H1 (cell line): ENCODE results near the gene SAE1. TPM values are rescaled to one million over a fixed set of nuclear protein-coding genes. Genes with fewer than 3 reads are reported as not detected.
A peak's percentile ranks its signal among the peaks of the same experiment; 100 is the strongest.

Experiments
- CTCF ChIA-PET: fragments of 300-600 bp; sonication (Branson Sonifier 250); formaldehyde crosslinking; loops from one replicate; lab custom pipeline; 2021; ENCODE audit not compliant: partially characterized antibody; lab: Charles Lee
- POLR2A ChIA-PET: fragments of 300-600 bp; sonication (Branson Sonifier 250); formaldehyde crosslinking; loops from one replicate; lab custom pipeline; 2021; ENCODE audit warnings: inconsistent platforms; ENCODE audit not compliant: partially characterized antibody; lab: Charles Lee
- DNase-seq, 2 experiments: peaks; one replicate each; pipeline versions ENCODE4 v3.0.0 to v3.0.0-alpha.2; 2010 to 2022; ENCODE audit warnings: low spot score in 2 of 2, low read depth in 1 of 2, mixed read lengths in 1 of 2
- FAIRE-seq: peaks from 2 replicates; lab custom pipeline; 2011; peaks lifted over from hg19 to GRCh38; lab: Jason Lieb, UNC
- H2AFZ ChIP-seq: 2 replicates; pipeline ENCODE4 v1.8.1; 2012; ENCODE audit warnings: low read length, inconsistent platforms
- H2AK5ac ChIP-seq: 2 replicates; pipeline ENCODE4 v1.6.1; 2013; ENCODE audit warnings: low read depth, low read length
- H2BK120ac ChIP-seq: replicated peaks from 2 replicates; pipeline ENCODE3; 2013; ENCODE audit warnings: low read depth, low read length, inconsistent platforms
- H2BK12ac ChIP-seq: 2 replicates; pipeline ENCODE4 v1.6.1; 2013; ENCODE audit warnings: low read depth, low read length
- H2BK15ac ChIP-seq: 2 replicates; pipeline ENCODE4 v1.6.1; 2013; ENCODE audit warnings: low read length
- H2BK20ac ChIP-seq: 2 replicates; pipeline ENCODE4 v1.6.1; 2013; ENCODE audit warnings: low read length
- H2BK5ac ChIP-seq: 2 replicates; pipeline ENCODE4 v1.6.1; 2013; ENCODE audit warnings: low read depth, low read length
- H3K14ac ChIP-seq: 2 replicates; pipeline ENCODE4 v1.6.1; 2013; ENCODE audit warnings: inconsistent platforms; ENCODE audit not compliant: insufficient read length
- H3K18ac ChIP-seq: 2 replicates; pipeline ENCODE4 v1.6.1; 2013; ENCODE audit warnings: low read length; ENCODE audit errors: extremely low read depth
- H3K23ac ChIP-seq: 2 replicates; pipeline ENCODE4 v1.6.1; 2013; ENCODE audit warnings: inconsistent platforms; ENCODE audit not compliant: insufficient read length
- H3K23me2 ChIP-seq: 2 replicates; pipeline ENCODE4 v1.6.1; 2013; ENCODE audit warnings: low read depth, low read length
- H3K27ac ChIP-seq: 2 replicates; pipeline ENCODE4 v1.6.1; 2011; ENCODE audit warnings: low read depth, low read length, inconsistent platforms
- H3K27me3 ChIP-seq, 4 experiments: replicated peaks in 1 of 4; 1 replicate in 1 of 4; 2 replicates in 3 of 4; pipeline versions ENCODE4 v1.6.1 to v1.8.1; 2011 to 2013; ENCODE audit warnings: low read length in 3 of 4, mild to moderate bottlenecking in 3 of 4, inconsistent platforms in 2 of 4, mixed read lengths in 2 of 4, moderate library complexity in 1 of 4; ENCODE audit not compliant: control insufficient read depth in 3 of 4, insufficient read depth in 3 of 4; ENCODE audit errors: extremely low read depth in 1 of 4
- H3K36me3 ChIP-seq, 4 experiments: 2 replicates each; pipeline versions ENCODE4 v1.6.1 to v1.8.1; 2011 to 2013; ENCODE audit warnings: mild to moderate bottlenecking in 4 of 4, low read length in 3 of 4, moderate library complexity in 2 of 4, control low read depth in 1 of 4, inconsistent platforms in 1 of 4; ENCODE audit not compliant: insufficient read depth in 4 of 4, control insufficient read depth in 2 of 4
- H3K4ac ChIP-seq: replicated peaks from 2 replicates; pipeline ENCODE3; 2013; ENCODE audit warnings: low read length, low read depth, mixed read lengths, inconsistent platforms; ENCODE audit not compliant: insufficient read length
- H3K4me1 ChIP-seq, 4 experiments: replicated peaks in 1 of 4; 1 replicate in 1 of 4; 2 replicates in 3 of 4; pipeline versions ENCODE4 v1.6.1 to v1.8.1; 2011 to 2013; ENCODE audit warnings: low read length in 3 of 4, inconsistent platforms in 2 of 4, mixed read lengths in 1 of 4; ENCODE audit not compliant: insufficient read depth in 4 of 4, control insufficient read depth in 3 of 4
- H3K4me2 ChIP-seq, 2 experiments: 2 replicates each; pipeline versions ENCODE4 v1.6.1 to v1.8.1; 2011 to 2013; ENCODE audit warnings: low read depth in 2 of 2, low read length in 2 of 2, control low read depth in 1 of 2, inconsistent platforms in 1 of 2, mild to moderate bottlenecking in 1 of 2; ENCODE audit not compliant: insufficient read depth in 1 of 2
- H3K4me3 ChIP-seq, 4 experiments: fragments of 200-600, 300-600 bp in 1 of 4; sonication (generic), shearing (Covaris generic), sonication (Bioruptor Twin) in 1 of 4; 2 replicates each; pipeline versions ENCODE4 v1.5.1 to v1.8.1; 2011 to 2016; ENCODE audit warnings: low read length in 4 of 4, low read depth in 3 of 4, control low read depth in 2 of 4, inconsistent platforms in 2 of 4, mild to moderate bottlenecking in 2 of 4, mixed read lengths in 1 of 4, moderate library complexity in 1 of 4; ENCODE audit not compliant: insufficient read depth in 2 of 4; ENCODE audit errors: extremely low read depth in 1 of 4
- H3K56ac ChIP-seq: replicated peaks from 2 replicates; pipeline ENCODE3; 2013; ENCODE audit warnings: low read depth, mild to moderate bottlenecking, mixed read lengths, low read length, inconsistent platforms; ENCODE audit not compliant: insufficient read length
- H3K79me1 ChIP-seq: 2 replicates; pipeline ENCODE4 v1.6.1; 2013; ENCODE audit warnings: low read depth, low read length, control low read depth
- H3K79me2 ChIP-seq, 2 experiments: 2 replicates each; pipeline versions ENCODE4 v1.6.1 to v1.8.1; 2012 to 2013; ENCODE audit warnings: low read length in 2 of 2, mild to moderate bottlenecking in 2 of 2, inconsistent platforms in 1 of 2; ENCODE audit not compliant: insufficient read depth in 2 of 2, control insufficient read depth in 1 of 2
- H3K9ac ChIP-seq, 4 experiments: replicated peaks in 1 of 4; 1 replicate in 1 of 4; 2 replicates in 3 of 4; pipeline versions ENCODE4 v1.6.1 to v1.8.1; 2011 to 2013; ENCODE audit warnings: low read depth in 3 of 4, low read length in 3 of 4, control low read depth in 2 of 4, mild to moderate bottlenecking in 2 of 4, moderate library complexity in 2 of 4, inconsistent platforms in 1 of 4; ENCODE audit errors: extremely low read depth in 1 of 4
- H3K9me3 ChIP-seq, 2 experiments: 2 replicates each; pipeline versions ENCODE4 v1.6.1 to v1.8.1; 2012 to 2013; ENCODE audit warnings: mild to moderate bottlenecking in 2 of 2, moderate library complexity in 2 of 2, control low read depth in 1 of 2, inconsistent platforms in 1 of 2, low read depth in 1 of 2, low read length in 1 of 2, mixed read lengths in 1 of 2; ENCODE audit not compliant: insufficient read depth in 2 of 2
- H4K20me1 ChIP-seq, 2 experiments: replicated peaks in 1 of 2; 2 replicates each; pipeline versions ENCODE3 to v1.8.1; 2011 to 2013; ENCODE audit warnings: inconsistent platforms in 2 of 2, low read length in 2 of 2, mild to moderate bottlenecking in 1 of 2; ENCODE audit not compliant: insufficient read depth in 2 of 2, control insufficient read depth in 1 of 2
- H4K5ac ChIP-seq: 2 replicates; pipeline ENCODE4 v1.6.1; 2013; ENCODE audit warnings: low read length, low read depth, mixed read lengths, inconsistent platforms; ENCODE audit not compliant: insufficient read length
- H4K8ac ChIP-seq: 2 replicates; pipeline ENCODE4 v1.8.0; 2013; ENCODE audit warnings: mild to moderate bottlenecking, moderate library complexity, low read length, inconsistent platforms; ENCODE audit not compliant: insufficient read depth; ENCODE audit errors: extremely low read depth
- H4K91ac ChIP-seq: replicated peaks from 2 replicates; pipeline ENCODE3; 2013; ENCODE audit warnings: low read length, mixed read lengths, inconsistent platforms; ENCODE audit not compliant: insufficient read length
- SIRT6 ChIP-seq: IDR thresholded peaks from one replicate; pipeline ENCODE4 v1.7.1; 2012; ENCODE audit warnings: low read length, inconsistent platforms
- SUZ12 ChIP-seq: fragments of 200-600 bp; sonication (generic); IDR thresholded peaks from 2 replicates; pipeline ENCODE4 v1.6.1; 2012; ENCODE audit warnings: mild to moderate bottlenecking, inconsistent platforms, low read length, moderate library complexity, mixed read lengths
- WGBS, 2 experiments: shearing (Covaris generic) in 1 of 2; methylation state at CpG; one replicate each; pipeline versions ENCODE4 v1.1.6 to v1.1.7; 2013 to 2015; ENCODE audit warnings: low lambda C conversion rate in 2 of 2, mixed read lengths in 2 of 2, inconsistent platforms in 1 of 2, low coverage in 1 of 2, missing lambda C conversion rate in 1 of 2; ENCODE audit not compliant: insufficient replicate concordance in 2 of 2, insufficient coverage in 1 of 2, insufficient read length in 1 of 2; ENCODE audit errors: extremely low coverage in 1 of 2, missing lambda C conversion rate in 1 of 2; 5-methylcytosine and 5-hydroxymethylcytosine counted together
- polyA plus RNA-seq, 7 experiments: library from polyadenylated mRNA; depleted of rRNA in 3 of 7; stranded (reverse) in 5 of 7; unstranded in 2 of 7; fragments of >200 nt in 5 of 7; fragments of 200-250 nt in 2 of 7; gene quantifications; 1 replicate in 5 of 7; 2 replicates in 1 of 7; 4 replicates in 1 of 7; pipeline versions ENCODE4 v1.2.1 to v1.2.3, GENCODE V29; 2011 to 2013; ENCODE audit warnings: missing spikeins in 2 of 7, mixed read lengths in 2 of 7
- total RNA-seq: library from RNA; stranded (reverse); fragmentation: NEBNext Ultra II Directional; extraction: Animal tissue kit (Norgen Biotek cat#: 25700); gene quantifications from 2 replicates; pipeline ENCODE4 v1.2.1, GENCODE V29; 2021

The SAE1 gene
- total and polyA plus RNA-seq, 2 of the 8 experiments (the other 6 are each of a cell fraction or from before 2014, with no cell fraction given), result 213 to 268 TPM

DNA sequence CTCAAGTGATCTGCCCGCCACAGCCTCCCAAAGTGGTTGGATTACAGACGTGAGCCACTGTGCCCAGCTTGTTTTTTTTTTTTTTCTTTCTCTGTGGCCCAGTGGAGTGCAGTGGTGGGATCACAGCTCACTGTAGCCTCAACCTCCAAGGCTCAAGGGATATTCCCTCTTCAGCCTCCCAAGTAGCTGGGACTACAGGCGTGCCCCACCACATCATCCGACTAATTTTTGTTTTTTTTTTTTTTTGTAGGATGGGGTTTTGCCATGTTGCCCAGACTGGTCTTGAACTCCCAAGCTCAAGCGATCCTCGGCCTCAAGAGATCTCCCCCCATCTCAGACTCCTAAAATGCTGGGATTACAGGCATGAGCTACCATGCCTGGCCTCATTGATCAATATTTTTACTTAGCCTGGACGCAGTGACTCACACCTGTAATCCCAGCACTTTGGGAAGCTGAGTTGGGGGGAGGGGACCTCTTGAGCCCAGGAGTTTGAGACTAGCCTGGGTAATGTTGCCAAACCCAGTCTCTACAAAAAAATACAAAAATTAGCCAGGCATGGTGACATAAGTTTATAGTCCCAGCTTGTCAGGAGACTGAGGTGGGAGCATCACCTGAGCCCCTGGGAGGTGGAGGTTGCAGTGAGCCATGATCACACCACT, 1.7 kb downstream of the SAE1 start:
- peak overlapping the region; percentile 14 to 65 (median 51); a peak in 5 of 7 replicates for H3K9ac ChIP-seq
- no peak overlapping the region for H2BK20ac ChIP-seq
- H3K4me3 ChIP-seq, result peak overlapping the region; percentile 90 to 99 (median 94)
- 80% methylated on average over 7 of the region's 7 CpGs; no CpG with 5 or more reads in 1 of the 2 experiments for WGBS, 2 experiments
- peak overlapping the region; percentile 76 to 82 for H3K4me2 ChIP-seq
- no peak overlapping the region for H2BK15ac ChIP-seq
- no peak overlapping the region for H4K8ac ChIP-seq
- peak overlapping the region; percentile 66; the same call in 1 of the 2 replicates for H2AK5ac ChIP-seq
- H3K18ac ChIP-seq, result no peak overlapping the region; the same call in 1 of the 2 replicates
- H3K4ac ChIP-seq, result no peak overlapping the region
- H2BK12ac ChIP-seq, result no peak overlapping the region
- no peaks in the 10 kb centered on the region for H3K9me3 ChIP-seq
- H3K4me1 ChIP-seq, result peaks cover 0 to 8% (median 7%) of the 10 kb centered on the region in 4 experiments; a peak in 5 of 7 replicates
- H4K20me1 ChIP-seq, result peaks cover 24 to 31% of the 10 kb centered on the region in 2 experiments
- 0 out of 2 replicates have a peak overlapping the region, but pooled peaks have one; percentile 24 for H2BK5ac ChIP-seq
- H3K27me3 ChIP-seq, result no peaks in the 10 kb centered on the region
- H3K14ac ChIP-seq, result no peak overlapping the region
- no peak for TF ChIP-seq SUZ12
- TF ChIP-seq SIRT6, result no peak
- H3K79me1 ChIP-seq, result no peaks in the 10 kb centered on the region; the same call in 1 of the 2 replicates
- FAIRE-seq (no peak), DNase-seq (no peak)
- peaks cover 52 to 66% of the 10 kb centered on the region in 2 experiments for H3K79me2 ChIP-seq
- H3K23me2 ChIP-seq, result peaks cover 5% of the 10 kb centered on the region; the same call in 1 of the 2 replicates
- no peak overlapping the region for H4K5ac ChIP-seq
- peaks cover 0 to 22% (median 1%) of the 10 kb centered on the region in 4 experiments; a peak in 3 of 8 replicates for H3K36me3 ChIP-seq
- no peak overlapping the region for H4K91ac ChIP-seq
- H2AFZ ChIP-seq, result no peak overlapping the region
- no peak overlapping the region for H3K56ac ChIP-seq
- CTCF ChIA-PET, result interaction anchor here (0.6 to 2.6 kb wide), 11 partner anchors 10 to 377 kb away, joined by 3 to 9 read pairs (median 5); no protein-coding TSS in a partner anchor
- no peak overlapping the region for H3K27ac ChIP-seq
- H3K23ac ChIP-seq, result no peak overlapping the region
- POLR2A ChIA-PET, result interaction anchor here (0.6 to 5.5 kb wide), 16 partner anchors 7 to 93 kb away, joined by 3 to 44 read pairs (median 5); partner anchors contain the start of gene ZC3H4
- no peak overlapping the region for H2BK120ac ChIP-seq
